Smooth muscle cell (in vitro differentiated cells): ENCODE measurements around the gene ANKRD40CL. TPM values are rescaled to one million over a fixed set of nuclear protein-coding genes. Genes with fewer than 3 reads are reported as not detected.

Experiments
- DNase-seq: peaks from one replicate; lab custom pipeline; 2025; ENCODE audit not compliant: unreplicated experiment; lab: John Stamatoyannopoulos, UW
- H2AFZ ChIP-seq: fragments of 200-600 bp; sonication (generic); 2 replicates; pipeline ENCODE4 v1.6.0; 2016; ENCODE audit warnings: antibody characterized with exemption, low read depth, mild to moderate bottlenecking
- H3F3A ChIP-seq: fragments of 200-600 bp; sonication (generic); 2 replicates; pipeline ENCODE4 v1.6.0; 2017; ENCODE audit warnings: antibody characterized with exemption, low read depth
- H3K27ac ChIP-seq: fragments of 200-600 bp; sonication (generic); 2 replicates; pipeline ENCODE4 v1.5.1; 2016; ENCODE audit warnings: low read depth, mild to moderate bottlenecking
- H3K27me3 ChIP-seq: fragments of 200-600 bp; sonication (generic); 2 replicates; pipeline ENCODE4 v1.6.1; 2016; ENCODE audit warnings: low read depth, mild to moderate bottlenecking
- H3K36me3 ChIP-seq: fragments of 200-600 bp; sonication (generic); 2 replicates; pipeline ENCODE4 v1.5.1; 2016; ENCODE audit warnings: low read depth
- H3K4me1 ChIP-seq: fragments of 200-600 bp; sonication (generic); 2 replicates; pipeline ENCODE4 v1.5.1; 2016; ENCODE audit warnings: low read depth
- H3K4me2 ChIP-seq: fragments of 200-600 bp; sonication (generic); 2 replicates; pipeline ENCODE4 v1.6.0; 2016; ENCODE audit warnings: mild to moderate bottlenecking
- H3K4me3 ChIP-seq: fragments of 200-600 bp; sonication (generic); 2 replicates; pipeline ENCODE4 v1.5.1; 2016; ENCODE audit warnings: mild to moderate bottlenecking
- H3K79me2 ChIP-seq: fragments of 200-600 bp; sonication (generic); 2 replicates; pipeline ENCODE4 v1.6.0; 2016; ENCODE audit warnings: low read depth, mild to moderate bottlenecking
- H3K9ac ChIP-seq: fragments of 200-600 bp; sonication (generic); 2 replicates; pipeline ENCODE4 v1.6.0; 2016; ENCODE audit warnings: low read depth
- H3K9me3 ChIP-seq: fragments of 200-600 bp; sonication (generic); replicated peaks from 2 replicates; pipeline ENCODE4 v1.5.1; 2016; ENCODE audit warnings: low read depth
- H4K20me1 ChIP-seq: fragments of 200-600 bp; sonication (generic); 2 replicates; pipeline ENCODE4 v1.6.0; 2016; ENCODE audit warnings: low read depth
- CTCF ChIP-seq: fragments of 200-600 bp; sonication (generic); IDR thresholded peaks from 2 replicates; pipeline ENCODE4 v1.5.1; 2017; ENCODE audit warnings: borderline replicate concordance, mild to moderate bottlenecking, antibody characterized with exemption; ENCODE audit not compliant: insufficient read depth, poor library complexity, severe bottlenecking
- WGBS: methylation state at CpG from one replicate; pipeline ENCODE4 v1.1.7; 2016; ENCODE audit warnings: low lambda C conversion rate; 5-methylcytosine and 5-hydroxymethylcytosine counted together
- polyA plus RNA-seq: library from polyadenylated mRNA; unstranded; fragments of >200 nt; fragmentation: Nextera tagmentation; extraction: Ambion mirVana; gene quantifications from 2 replicates; pipeline ENCODE4 v1.2.1, GENCODE V29; 2016
- total RNA-seq: library from RNA; depleted of rRNA; stranded (reverse); fragments of >200 nt; gene quantifications from 2 replicates; pipeline ENCODE4 v1.2.3, GENCODE V29; 2014

Gene ANKRD40CL
- total and polyA plus RNA-seq, 2 experiments from 2014 or later = not detected

DNA sequence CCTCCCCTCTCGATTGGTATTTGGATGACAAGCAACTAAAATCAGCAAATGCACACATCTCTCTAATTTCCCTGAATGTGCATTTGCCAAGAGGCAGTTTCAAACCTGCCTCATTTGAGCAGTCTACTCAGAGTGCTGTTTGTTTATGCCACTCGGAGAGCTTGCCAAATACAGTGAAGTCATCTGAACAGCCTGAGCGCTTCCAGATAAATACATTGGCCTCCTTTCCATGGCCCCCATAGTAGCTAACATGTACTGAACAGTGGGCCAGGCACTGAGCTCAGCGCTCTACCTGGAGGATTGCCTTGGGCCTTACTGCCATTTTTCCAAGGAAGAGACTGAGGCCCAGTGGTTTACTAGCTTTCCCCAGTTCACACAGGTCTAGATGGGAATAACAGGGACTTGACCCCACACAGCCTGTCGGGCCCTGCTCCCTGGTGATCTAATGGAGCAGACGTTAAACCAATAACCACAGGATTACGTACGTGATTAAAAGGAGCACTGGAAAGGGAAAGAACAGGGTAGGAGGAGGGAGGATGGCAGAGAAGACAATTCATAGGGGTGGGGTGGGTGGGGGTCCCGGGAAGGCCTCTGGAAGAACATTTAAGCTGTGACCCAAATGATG lies 18.7 kb upstream of the ANKRD40CL start:
- Histone ChIP-seq H3K4me3 (no peak overlapping the region), H3K27me3 (no peaks in the 10 kb centered on the region), H3K4me1 (peaks cover 7% of the 10 kb centered on the region), H3K27ac (peak overlapping the region; percentile 67), H3K36me3 (no peaks in the 10 kb centered on the region), H3K4me2 (no peak overlapping the region), H3F3A (no peaks in the 10 kb centered on the region), H3K9me3 (no peaks in the 10 kb centered on the region), H2AFZ (no peak overlapping the region), H3K79me2 (no peaks in the 10 kb centered on the region), H3K9ac (no peak overlapping the region), H4K20me1 (no peaks in the 10 kb centered on the region)
- 51% methylated on average over 9 of the region's 9 CpGs for WGBS
- no peak for DNase-seq
- no peak for TF ChIP-seq CTCF

DNA sequence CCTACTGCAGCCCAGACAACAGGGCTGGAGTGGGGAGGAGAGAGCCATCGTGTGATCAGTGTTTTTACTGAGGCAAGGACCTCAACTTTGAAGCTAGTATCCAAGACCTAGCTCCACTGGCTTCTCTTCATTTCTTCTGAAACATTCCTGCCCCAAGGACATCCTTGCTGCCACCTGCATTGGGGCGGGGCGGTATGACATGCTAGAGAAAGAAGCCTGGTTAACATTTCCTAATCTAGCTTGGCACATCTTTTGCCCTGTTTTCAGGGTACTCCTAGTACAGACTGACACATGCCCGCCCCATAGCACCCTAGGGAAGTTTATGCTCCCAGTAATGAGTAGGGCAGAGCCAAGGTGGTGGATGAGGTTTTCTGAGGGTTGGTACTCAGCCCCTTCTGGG lies 17.8 kb upstream of the ANKRD40CL start:
- Histone ChIP-seq H3K9me3 (no peaks in the 10 kb centered on the region), H4K20me1 (no peaks in the 10 kb centered on the region), H2AFZ (no peak overlapping the region), H3K4me1 (peaks cover 3% of the 10 kb centered on the region), H3K36me3 (no peaks in the 10 kb centered on the region), H3K4me2 (no peak overlapping the region), H3K27ac (no peak overlapping the region), H3K27me3 (no peaks in the 10 kb centered on the region), H3F3A (no peaks in the 10 kb centered on the region), H3K4me3 (no peak overlapping the region), H3K9ac (no peak overlapping the region), H3K79me2 (no peaks in the 10 kb centered on the region)
- TF ChIP-seq CTCF = no peak
- no peak for DNase-seq
- 92% methylated on average over 4 of the region's 4 CpGs for WGBS

GRCh38 chr17:50783905-50784304 lies 16.6 kb upstream of the ANKRD40CL start:
- no peaks in the 10 kb centered on the region for H3K79me2 ChIP-seq
- no peaks in the 10 kb centered on the region for H3K36me3 ChIP-seq
- H3K4me3 ChIP-seq = no peak overlapping the region
- 88% methylated on average over 2 of the region's 2 CpGs for WGBS
- DNase-seq = no peak
- H3K4me1 ChIP-seq = no peaks in the 10 kb centered on the region
- H3K4me2 ChIP-seq = no peak overlapping the region
- H3K9me3 ChIP-seq = no peaks in the 10 kb centered on the region
- H4K20me1 ChIP-seq = no peaks in the 10 kb centered on the region
- H3K27me3 ChIP-seq = no peaks in the 10 kb centered on the region
- H3K27ac ChIP-seq = no peak overlapping the region
- H2AFZ ChIP-seq = no peak overlapping the region
- H3F3A ChIP-seq = no peaks in the 10 kb centered on the region
- TF ChIP-seq CTCF = no peak
- H3K9ac ChIP-seq = no peak overlapping the region

- H4K20me1 ChIP-seq = no peaks in the 10 kb centered on the region
- no peaks in the 10 kb centered on the region for H3K36me3 ChIP-seq
- H3K27ac ChIP-seq = no peak overlapping the region
- peak; percentile 98 for TF ChIP-seq CTCF
- no peak overlapping the region for H3K9ac ChIP-seq
- no peak overlapping the region for H3K4me2 ChIP-seq
- no peaks in the 10 kb centered on the region for H3F3A ChIP-seq
- no peak overlapping the region for H3K4me3 ChIP-seq
- 35% methylated on average over 7 of the region's 7 CpGs for WGBS
- DNase-seq = peak; percentile 72
- no peaks in the 10 kb centered on the region for H3K4me1 ChIP-seq
- H3K79me2 ChIP-seq = no peaks in the 10 kb centered on the region
- H3K27me3 ChIP-seq = no peaks in the 10 kb centered on the region
- H2AFZ ChIP-seq = no peak overlapping the region
- H3K9me3 ChIP-seq = no peaks in the 10 kb centered on the region
Measured at GRCh38 chr17:50783193-50783660, 15.9 kb upstream of the ANKRD40CL start.
